GM12874 (cell line): ENCODE measurements around the gene DCLK2.

Experiments used
- CTCF ChIP-seq: IDR thresholded peaks from 2 replicates; pipeline ENCODE4 v1.5.1; 2011; ENCODE audit warnings: low read depth, mild to moderate bottlenecking, control low read depth, low read length, moderate library complexity; ENCODE audit not compliant: insufficient read depth

DCLK2 gene

DNA sequence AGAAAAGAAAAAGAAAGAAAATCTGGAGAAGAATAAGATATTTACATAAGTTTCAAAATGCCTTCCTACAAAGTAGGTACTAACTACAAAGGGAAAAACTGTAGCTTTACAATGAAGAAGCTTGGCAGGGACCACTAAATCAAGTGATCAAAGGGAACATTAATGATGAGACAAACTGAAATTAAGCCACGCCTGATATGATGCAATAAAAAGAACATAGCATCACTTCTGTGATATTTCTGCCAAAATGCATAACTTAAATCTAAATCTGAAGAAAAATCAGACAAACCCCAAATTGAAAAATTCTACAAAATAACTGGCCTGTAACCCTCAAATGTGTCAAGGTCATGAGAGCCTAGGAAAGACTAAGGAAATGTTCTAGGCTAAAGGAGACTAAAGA lies 8.9 kb upstream of the DCLK2 start:
- TF ChIP-seq CTCF = no peak

DNA sequence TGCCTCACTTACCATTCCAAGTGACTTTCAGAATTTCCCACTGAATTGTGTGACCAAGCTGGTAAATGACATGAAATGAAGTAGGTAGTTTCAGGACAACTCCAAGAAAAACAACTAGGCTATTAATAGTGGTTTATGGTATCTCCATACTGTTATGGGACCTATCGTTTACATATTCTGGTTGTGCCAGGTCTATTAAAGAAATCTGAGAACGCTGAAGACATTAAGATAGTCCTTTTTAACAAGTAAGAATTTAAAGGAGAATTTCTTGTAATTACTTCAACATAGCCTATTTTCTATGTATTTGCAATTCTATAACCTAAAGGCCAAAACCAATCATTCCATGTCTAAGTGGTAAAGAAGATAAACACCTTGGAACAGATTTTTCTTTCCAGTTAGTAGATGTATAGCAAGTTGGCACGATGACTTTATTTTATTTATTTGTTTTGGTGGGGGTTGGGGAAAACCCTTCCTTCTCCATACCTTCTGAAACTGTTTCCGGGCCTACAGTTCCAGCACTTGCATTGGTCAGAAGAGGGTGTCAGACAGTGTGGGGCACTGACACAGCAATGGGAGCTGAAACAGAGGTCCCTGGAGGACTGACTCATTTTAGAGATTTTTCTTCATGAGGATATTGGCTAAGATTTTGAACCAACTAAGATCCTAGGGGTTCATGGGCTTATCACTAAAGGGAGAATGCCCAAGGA lies 7.6 kb upstream of the DCLK2 start:
- no peak for TF ChIP-seq CTCF

- no peak for TF ChIP-seq CTCF
Measured at GRCh38 chr4:150072471-150072870, 5.8 kb upstream of the DCLK2 start.

DNA sequence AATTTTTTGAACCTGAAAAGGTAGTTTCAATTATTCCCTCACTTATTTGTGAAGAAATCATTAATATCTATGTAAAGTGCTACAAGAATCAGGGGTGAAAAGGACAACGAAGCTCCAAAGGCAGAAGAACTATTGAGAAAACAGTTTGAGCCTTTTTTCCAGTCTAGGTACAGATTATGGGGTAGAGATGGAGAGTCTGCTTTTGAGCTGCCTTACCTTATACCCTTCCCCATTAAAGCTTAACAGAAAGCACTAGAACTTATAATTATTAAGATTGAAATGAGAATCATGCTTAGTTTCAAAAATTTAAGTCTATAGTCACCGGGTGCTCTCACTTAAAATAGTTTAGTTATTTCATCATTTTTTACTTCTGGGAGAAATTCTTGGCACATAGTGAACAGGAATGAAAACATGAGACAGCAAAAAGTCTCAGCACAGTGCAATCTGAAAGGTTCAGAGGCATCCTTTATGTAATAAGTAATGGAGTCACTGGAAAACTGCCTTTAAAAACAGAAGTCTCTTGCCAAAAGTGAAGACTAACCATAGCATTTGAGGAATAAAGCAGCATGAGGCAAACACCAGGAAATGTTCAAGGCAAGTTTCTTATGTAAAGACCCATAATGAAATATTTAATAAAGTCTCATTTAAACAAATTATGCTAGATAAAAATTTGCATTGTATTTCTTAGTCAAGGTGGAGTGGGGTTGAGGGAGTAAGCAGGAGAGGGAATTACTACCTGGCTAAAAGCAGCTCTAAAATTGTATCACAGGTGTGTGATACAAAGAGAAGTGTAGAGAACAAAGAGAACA lies 5.1 kb upstream of the DCLK2 start:
- no peak for TF ChIP-seq CTCF

- TF ChIP-seq CTCF = no peak
Measured at GRCh38 chr4:150074064-150074463, 4.2 kb upstream of the DCLK2 start.

- TF ChIP-seq CTCF = no peak
Measured at GRCh38 chr4:150078579-150079080, 385 bp downstream of the DCLK2 start.

DNA sequence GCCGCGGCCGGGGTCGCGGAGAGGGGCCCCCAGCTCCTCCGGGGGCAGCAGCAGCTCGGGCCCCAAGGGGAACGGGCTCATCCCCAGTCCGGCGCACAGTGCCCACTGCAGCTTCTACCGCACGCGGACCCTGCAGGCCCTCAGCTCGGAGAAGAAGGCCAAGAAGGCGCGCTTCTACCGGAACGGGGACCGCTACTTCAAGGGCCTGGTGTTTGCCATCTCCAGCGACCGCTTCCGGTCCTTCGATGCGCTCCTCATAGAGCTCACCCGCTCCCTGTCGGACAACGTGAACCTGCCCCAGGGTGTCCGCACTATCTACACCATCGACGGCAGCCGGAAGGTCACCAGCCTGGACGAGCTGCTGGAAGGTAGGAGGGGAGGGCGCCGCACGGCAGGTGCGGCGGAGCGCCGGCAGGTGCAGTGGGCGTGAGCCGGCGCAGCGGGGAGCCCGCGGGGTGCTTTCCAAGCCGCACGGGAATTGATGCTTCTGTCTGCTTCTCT lies 886 bp downstream of the DCLK2 start:
- no peak for TF ChIP-seq CTCF
